NCI-H526 treated with DMSO at 0.1 percent for 48 hours (cell line): Measurements from ENCODE around the gene RAMACL.

Experiments used
- DNase-seq: peaks from one replicate; lab custom pipeline; 2025; lab: John Stamatoyannopoulos, UW

RAMACL gene

GRCh38 chr6:166533205-166533824 lies 53.2 kb downstream of the RAMACL start:
- DNase-seq, result no peak
